GM23338 (cell line): ENCODE data around the gene CRYZL1. TPM values are rescaled to one million over a fixed set of nuclear protein-coding genes. Genes with fewer than 3 reads are reported as not detected.

ENCODE experiments used
- ATAC-seq: fragments of 200-7000 bp; cut with Tn5 transposase; 3 replicates; pipeline ENCODE4 v1.9.1; 2020
- DNase-seq: peaks from one replicate; pipeline ENCODE4 v3.0.0-alpha.2; 2015; ENCODE audit warnings: low spot score
- H2AFZ ChIP-seq: fragments of 200-600 bp; sonication (generic); 2 replicates; pipeline ENCODE4 v1.8.0; 2016; ENCODE audit warnings: antibody characterized with exemption, mild to moderate bottlenecking, moderate library complexity
- H3F3A ChIP-seq: fragments of 200-600 bp; sonication (generic); replicated peaks from 2 replicates; pipeline ENCODE4 v1.8.0; 2017; ENCODE audit warnings: antibody characterized with exemption, mixed run types, low read depth
- H3K27ac ChIP-seq: fragments of 200-600 bp; sonication (generic); 2 replicates; pipeline ENCODE4 v1.6.1; 2016; ENCODE audit warnings: low read depth
- H3K27me3 ChIP-seq: fragments of 200-600 bp; sonication (generic); 2 replicates; pipeline ENCODE4 v1.8.0; 2016; ENCODE audit warnings: mild to moderate bottlenecking, mixed run types, moderate library complexity; ENCODE audit not compliant: insufficient read depth
- H3K36me3 ChIP-seq: fragments of 200-600 bp; sonication (generic); 2 replicates; pipeline ENCODE4 v1.8.0; 2016; ENCODE audit warnings: mild to moderate bottlenecking; ENCODE audit not compliant: insufficient read depth
- H3K4me1 ChIP-seq: fragments of 200-600 bp; sonication (generic); 2 replicates; pipeline ENCODE4 v1.8.0; 2016; ENCODE audit warnings: mild to moderate bottlenecking, moderate library complexity; ENCODE audit not compliant: insufficient read depth
- H3K4me2 ChIP-seq: fragments of 200-600 bp; sonication (generic); 2 replicates; pipeline ENCODE4 v1.7.1; 2017; ENCODE audit warnings: mixed run types
- H3K4me3 ChIP-seq: fragments of 200-600 bp; sonication (generic); 2 replicates; pipeline ENCODE4 v1.6.1; 2016; ENCODE audit warnings: mixed run types
- H3K79me2 ChIP-seq: fragments of 200-600 bp; sonication (generic); replicated peaks from 2 replicates; pipeline ENCODE4 v1.8.0; 2017; ENCODE audit warnings: mild to moderate bottlenecking; ENCODE audit not compliant: insufficient read depth
- H3K9me2 ChIP-seq: fragments of 200-600 bp; sonication (generic); 2 replicates; pipeline ENCODE4 v1.8.0; 2017; ENCODE audit not compliant: insufficient read depth
- H4K20me1 ChIP-seq: fragments of 200-600 bp; sonication (generic); replicated peaks from 2 replicates; pipeline ENCODE4 v1.8.0; 2017; ENCODE audit warnings: mild to moderate bottlenecking; ENCODE audit not compliant: insufficient read depth
- H3K27ac Mint-ChIP-seq: 2 replicates; pipeline ENCODE4 v1.8.0; 2020; ENCODE audit warnings: inconsistent platforms, mild to moderate bottlenecking, moderate library complexity, mixed read lengths
- H3K27me3 Mint-ChIP-seq: 3 replicates; pipeline ENCODE4 v1.8.0; 2022; ENCODE audit warnings: low read depth, mild to moderate bottlenecking, moderate library complexity, mixed read lengths, inconsistent platforms; ENCODE audit not compliant: insufficient read depth, poor library complexity
- H3K36me3 Mint-ChIP-seq: 3 replicates; pipeline ENCODE4 v1.8.0; 2021; ENCODE audit warnings: low read depth, mild to moderate bottlenecking, inconsistent platforms, moderate library complexity, mixed read lengths
- H3K4me1 Mint-ChIP-seq: 3 replicates; pipeline ENCODE4 v1.8.0; 2020; ENCODE audit warnings: mild to moderate bottlenecking, inconsistent platforms, mixed read lengths
- H3K4me3 Mint-ChIP-seq: 3 replicates; pipeline ENCODE4 v1.8.0; 2021; ENCODE audit warnings: moderate library complexity, mild to moderate bottlenecking, inconsistent platforms, mixed read lengths
- H3K9me3 Mint-ChIP-seq: 3 replicates; pipeline ENCODE4 v1.8.0; 2020; ENCODE audit warnings: moderate library complexity, mild to moderate bottlenecking, inconsistent platforms, mixed read lengths
- CREB1 ChIP-seq: fragments of 250-450 bp; sonication (Bioruptor Pico); IDR thresholded peaks from 2 replicates; pipeline ENCODE4 v1.5.0; 2020; ENCODE audit warnings: low read depth, mild to moderate bottlenecking, moderate library complexity
- CTCF ChIP-seq, 2 experiments: fragments of 200-600 bp in 1 of 2; sonication (generic) in 1 of 2; conservative IDR thresholded peaks; 2 replicates each; pipeline versions ENCODE4 v1.5.1 to v1.6.1; 2016 to 2017; ENCODE audit warnings: antibody characterized with exemption in 2 of 2, low read depth in 2 of 2, mild to moderate bottlenecking in 2 of 2, moderate library complexity in 1 of 2
- ETS1 ChIP-seq: IDR thresholded peaks from 2 replicates; pipeline ENCODE4 v1.6.1; 2016; ENCODE audit warnings: antibody characterized with exemption
- EZH2 ChIP-seq: fragments of 200-600 bp; sonication (generic); IDR thresholded peaks from one replicate; pipeline ENCODE4 v1.8.0; 2017; ENCODE audit warnings: antibody characterized with exemption, mild to moderate bottlenecking, low read depth; ENCODE audit not compliant: unreplicated experiment
- EZH2phosphoT487 ChIP-seq: fragments of 200-600 bp; sonication (generic); IDR thresholded peaks from one replicate; pipeline ENCODE4 v1.8.1; 2018; ENCODE audit warnings: antibody characterized with exemption; ENCODE audit not compliant: unreplicated experiment
- JUNB ChIP-seq: IDR thresholded peaks from one replicate; pipeline ENCODE4 v1.6.1; 2016; ENCODE audit warnings: antibody characterized with exemption; ENCODE audit not compliant: unreplicated experiment
- NANOG ChIP-seq: IDR thresholded peaks from 2 replicates; pipeline ENCODE4 v1.6.1; 2016; ENCODE audit warnings: antibody characterized with exemption, borderline replicate concordance
- POLR2AphosphoS5 ChIP-seq: IDR thresholded peaks from 2 replicates; pipeline ENCODE4 v1.6.1; 2016; ENCODE audit warnings: antibody characterized with exemption, low read depth
- STAT1 ChIP-seq: IDR thresholded peaks from one replicate; pipeline ENCODE4 v1.6.1; 2016; ENCODE audit warnings: antibody characterized with exemption; ENCODE audit not compliant: unreplicated experiment
- ZNF114 ChIP-seq: fragments of 250-450 bp; sonication (Bioruptor Pico); IDR thresholded peaks from 2 replicates; pipeline ENCODE4 v1.5.0; 2020; ENCODE audit warnings: mild to moderate bottlenecking, moderate library complexity
- ZNF331 ChIP-seq: fragments of 250-450 bp; sonication (Bioruptor Pico); IDR thresholded peaks from 2 replicates; pipeline ENCODE4 v1.5.0; 2020; ENCODE audit warnings: low read depth, mild to moderate bottlenecking, moderate library complexity
- ZNF462 ChIP-seq: fragments of 250-450 bp; sonication (Bioruptor Pico); IDR thresholded peaks from 2 replicates; pipeline ENCODE4 v1.5.0; 2020; ENCODE audit warnings: mild to moderate bottlenecking, moderate library complexity
- polyA plus RNA-seq: library from polyadenylated mRNA; unstranded; fragments of >200 nt; fragmentation: Nextera tagmentation; extraction: Ambion mirVana; gene quantifications from 2 replicates; pipeline ENCODE4 v1.2.1, GENCODE V29; 2016
- total RNA-seq: library from RNA; depleted of rRNA; stranded (reverse); fragments of >200 nt; shearing (Covaris generic); gene quantifications from 2 replicates; pipeline ENCODE4 v1.2.3, GENCODE V29; 2014
- TF ChIP-seq, protein P1 (sequence below): IDR thresholded peaks from one replicate; pipeline ENCODE4 v1.6.1; 2018; ENCODE audit warnings: antibody characterized with exemption; ENCODE audit not compliant: unreplicated experiment

The CRYZL1 gene
- total and polyA plus RNA-seq, 2 experiments from 2014 or later: 23.8 to 40.5 TPM

GRCh38 chr21:33567914-33568313 lies 73.6 kb downstream of the CRYZL1 start:
- H4K20me1 ChIP-seq: peaks cover 9% of the 10 kb centered on the region
- TF ChIP-seq ZNF114 (CRISPR knock-in tag): no peak
- TF ChIP-seq, protein P1, sequence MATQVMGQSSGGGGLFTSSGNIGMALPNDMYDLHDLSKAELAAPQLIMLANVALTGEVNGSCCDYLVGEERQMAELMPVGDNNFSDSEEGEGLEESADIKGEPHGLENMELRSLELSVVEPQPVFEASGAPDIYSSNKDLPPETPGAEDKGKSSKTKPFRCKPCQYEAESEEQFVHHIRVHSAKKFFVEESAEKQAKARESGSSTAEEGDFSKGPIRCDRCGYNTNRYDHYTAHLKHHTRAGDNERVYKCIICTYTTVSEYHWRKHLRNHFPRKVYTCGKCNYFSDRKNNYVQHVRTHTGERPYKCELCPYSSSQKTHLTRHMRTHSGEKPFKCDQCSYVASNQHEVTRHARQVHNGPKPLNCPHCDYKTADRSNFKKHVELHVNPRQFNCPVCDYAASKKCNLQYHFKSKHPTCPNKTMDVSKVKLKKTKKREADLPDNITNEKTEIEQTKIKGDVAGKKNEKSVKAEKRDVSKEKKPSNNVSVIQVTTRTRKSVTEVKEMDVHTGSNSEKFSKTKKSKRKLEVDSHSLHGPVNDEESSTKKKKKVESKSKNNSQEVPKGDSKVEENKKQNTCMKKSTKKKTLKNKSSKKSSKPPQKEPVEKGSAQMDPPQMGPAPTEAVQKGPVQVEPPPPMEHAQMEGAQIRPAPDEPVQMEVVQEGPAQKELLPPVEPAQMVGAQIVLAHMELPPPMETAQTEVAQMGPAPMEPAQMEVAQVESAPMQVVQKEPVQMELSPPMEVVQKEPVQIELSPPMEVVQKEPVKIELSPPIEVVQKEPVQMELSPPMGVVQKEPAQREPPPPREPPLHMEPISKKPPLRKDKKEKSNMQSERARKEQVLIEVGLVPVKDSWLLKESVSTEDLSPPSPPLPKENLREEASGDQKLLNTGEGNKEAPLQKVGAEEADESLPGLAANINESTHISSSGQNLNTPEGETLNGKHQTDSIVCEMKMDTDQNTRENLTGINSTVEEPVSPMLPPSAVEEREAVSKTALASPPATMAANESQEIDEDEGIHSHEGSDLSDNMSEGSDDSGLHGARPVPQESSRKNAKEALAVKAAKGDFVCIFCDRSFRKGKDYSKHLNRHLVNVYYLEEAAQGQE: no peak
- TF ChIP-seq EZH2: no peak
- no peak for TF ChIP-seq EZH2phosphoT487
- TF ChIP-seq CTCF (conservative IDR thresholded peaks at IDR 0.05; ENCODE audit: low read depth in 2 of 2): no peak
- TF ChIP-seq STAT1: no peak
- TF ChIP-seq POLR2AphosphoS5: no peak
- no peak for TF ChIP-seq CREB1 (CRISPR knock-in tag)
- TF ChIP-seq ZNF462 (CRISPR knock-in tag): no peak
- no peak for TF ChIP-seq JUNB
- TF ChIP-seq ETS1: no peak
- TF ChIP-seq ZNF331: no peak
- TF ChIP-seq NANOG: no peak
- peaks cover 34% of the 10 kb centered on the region for H3K36me3 ChIP-seq
- H3K9me2 ChIP-seq: no peaks in the 10 kb centered on the region
- Mint-ChIP-seq H3K36me3 (peaks cover 49% of the 10 kb centered on the region), H3K4me3 (no peak overlapping the region), H3K4me1 (no peaks in the 10 kb centered on the region), H3K27me3 (no peaks in the 10 kb centered on the region), H3K9me3 (no peaks in the 10 kb centered on the region), H3K27ac (no peak overlapping the region)
- peaks cover 12% of the 10 kb centered on the region for H3K79me2 ChIP-seq
- no peak for DNase-seq
- H2AFZ ChIP-seq: no peak overlapping the region
- no peak overlapping the region for H3K27ac ChIP-seq
- no peak overlapping the region for H3K4me3 ChIP-seq
- no peak overlapping the region for H3K4me2 ChIP-seq
- H3K27me3 ChIP-seq: no peaks in the 10 kb centered on the region
- no peaks in the 10 kb centered on the region for H3F3A ChIP-seq
- H3K4me1 ChIP-seq: no peaks in the 10 kb centered on the region
- ATAC-seq: no peak
